DMS153 (cell line): ENCODE measurements around the gene MAGI3.
"Not testable (repeated sequence)": the region's sequence is repeated elsewhere in the genome, so short reads cannot be mapped to it uniquely, and the experiment has no call there.

Source experiments
- DNase-seq: peaks from one replicate; lab custom pipeline; 2025; lab: John Stamatoyannopoulos, UW

The MAGI3 gene

GRCh38 chr1:113442131-113442530 is 51.8 kb downstream of the MAGI3 start:
- DNase-seq, result no peak

GRCh38 chr1:113444857-113445256 is 54.5 kb downstream of the MAGI3 start:
- DNase-seq, result no peak

DNA sequence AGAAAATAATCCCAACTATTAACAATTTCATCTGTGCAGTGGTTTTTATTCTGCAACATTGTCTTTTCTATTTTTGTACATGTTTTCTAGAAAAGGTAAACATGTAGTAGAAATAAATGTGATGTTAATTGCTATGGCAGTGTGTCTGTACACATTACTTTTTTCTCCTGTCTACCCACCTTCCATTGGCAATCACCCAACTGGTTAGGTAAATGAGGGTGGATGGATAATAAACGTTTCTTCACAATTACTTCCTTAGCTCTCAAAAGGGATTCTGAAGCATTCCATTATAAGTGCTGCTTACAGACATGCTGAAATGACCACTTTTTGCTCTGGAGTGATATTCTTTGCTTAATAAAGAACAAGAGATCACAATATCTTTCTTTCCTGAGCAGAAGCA is 61.4 kb downstream of the MAGI3 start:
- no peak for DNase-seq

DNA sequence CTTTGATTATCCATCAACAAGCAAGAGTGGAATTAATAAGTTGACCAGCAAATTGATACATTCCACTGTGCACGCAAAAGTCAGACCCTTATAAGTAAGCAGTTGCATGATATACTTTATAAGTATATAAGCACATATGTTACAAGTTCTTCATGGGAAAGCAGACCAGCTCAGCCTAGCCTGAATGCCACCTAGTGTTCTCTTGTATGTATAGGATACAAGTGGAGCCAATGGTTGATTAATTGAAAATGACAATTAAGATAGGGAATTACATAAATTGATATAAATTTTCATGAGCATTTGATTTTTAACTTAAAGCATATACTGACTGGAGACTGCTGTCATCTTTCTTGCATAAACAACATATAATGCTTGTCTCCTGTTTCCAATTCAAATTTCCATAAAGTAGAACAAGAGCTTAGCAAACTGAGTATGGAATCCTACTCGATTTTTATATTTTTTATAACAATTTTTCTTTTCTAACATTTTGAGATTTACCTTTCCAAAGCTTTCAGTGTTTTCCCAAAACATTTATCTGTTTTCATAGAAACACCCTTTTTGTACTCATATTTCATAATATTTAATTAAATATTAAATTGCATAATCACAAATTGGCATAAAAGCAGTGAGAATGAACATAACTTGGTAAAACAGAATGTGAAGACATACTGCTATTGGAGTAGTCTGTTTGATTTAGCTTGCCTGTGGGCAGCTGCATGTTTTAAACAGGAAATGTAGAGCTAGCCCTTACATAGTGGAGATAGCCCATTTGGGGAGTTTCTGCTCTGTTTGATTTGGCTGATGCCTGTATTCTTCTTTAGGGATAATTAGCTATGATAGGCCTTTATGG is 62.8 kb downstream of the MAGI3 start:
- peak; percentile 77 for DNase-seq

GRCh38 chr1:113453771-113454083 is 63.4 kb downstream of the MAGI3 start:
- no peak for DNase-seq

- DNase-seq, result no peak
Observed at GRCh38 chr1:113455374-113455773, 65.1 kb downstream of the MAGI3 start.

- DNase-seq, result peak; percentile 12
Observed at GRCh38 chr1:113456967-113457366, 66.7 kb downstream of the MAGI3 start.

- no peak for DNase-seq
Observed at GRCh38 chr1:113459279-113459678, 69.0 kb downstream of the MAGI3 start.

GRCh38 chr1:113467991-113468390 is 77.7 kb downstream of the MAGI3 start:
- DNase-seq, result no peak

DNA sequence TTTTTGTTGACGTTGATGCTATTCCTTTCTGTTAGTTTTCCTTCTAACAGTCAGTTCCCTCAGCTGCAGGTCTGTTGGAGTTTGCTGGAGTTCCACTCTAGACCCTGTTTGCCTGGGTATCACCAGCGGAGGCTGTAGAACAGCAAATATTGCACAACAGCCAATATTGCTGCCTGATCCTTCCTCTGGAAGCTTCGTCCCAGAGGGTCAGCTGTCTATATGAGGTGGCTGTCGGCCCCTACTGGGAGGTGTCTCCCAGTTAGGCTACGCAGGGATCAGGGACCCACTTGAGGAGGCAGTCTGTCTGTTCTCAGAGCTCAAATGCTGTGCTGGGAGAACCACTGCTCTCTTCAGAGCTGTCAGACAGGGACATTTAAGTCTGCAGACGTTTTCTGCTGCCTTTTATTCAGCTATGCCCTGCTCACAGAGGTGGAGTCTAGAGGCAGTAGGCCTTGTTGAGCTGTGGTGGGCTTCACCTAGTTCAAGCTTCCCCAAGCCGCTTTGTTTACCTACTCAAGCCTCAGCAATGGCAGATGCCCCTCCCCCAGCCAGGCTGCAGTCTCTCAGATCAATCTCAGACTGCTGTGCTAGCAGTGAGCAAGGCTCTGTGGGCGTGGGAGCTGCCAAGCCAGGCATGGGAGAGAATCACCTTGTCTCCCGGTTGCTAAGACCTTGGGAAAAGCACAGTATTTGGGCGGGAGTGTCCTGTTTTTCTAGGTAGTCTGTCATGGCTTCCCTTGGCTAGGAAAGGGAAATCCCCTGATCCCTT is 88.3 kb downstream of the MAGI3 start:
- DNase-seq, result not testable (repeated sequence)

GRCh38 chr1:113479713-113480676 is 89.7 kb downstream of the MAGI3 start:
- DNase-seq, result no peak

- not testable (repeated sequence) for DNase-seq
Observed at GRCh38 chr1:113485131-113485530, 94.8 kb downstream of the MAGI3 start.

- DNase-seq, result no peak
Observed at GRCh38 chr1:113488576-113489177, 98.4 kb downstream of the MAGI3 start.

- no peak for DNase-seq
Observed at GRCh38 chr1:113490384-113490783, 100.1 kb downstream of the MAGI3 start.

DNA sequence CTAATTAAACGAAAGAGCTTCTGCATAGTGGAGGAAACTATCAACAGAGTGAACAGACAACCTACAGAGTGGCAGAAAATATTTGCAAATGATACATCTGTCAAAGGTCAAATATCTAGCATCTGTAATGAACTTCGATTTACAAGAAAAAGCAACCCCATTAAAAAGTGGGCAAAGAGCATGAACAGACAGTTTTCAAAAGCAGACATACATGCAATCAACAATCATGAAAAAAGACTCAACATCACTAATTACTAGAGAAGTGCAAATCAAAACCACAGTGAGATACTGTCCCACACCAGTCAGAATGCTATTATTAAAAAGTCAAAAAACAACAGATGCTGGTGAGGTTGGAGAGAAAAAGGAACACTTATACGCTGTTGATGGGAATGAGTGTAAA is 103.2 kb downstream of the MAGI3 start:
- no peak for DNase-seq

GRCh38 chr1:113505357-113505756 is 115.0 kb downstream of the MAGI3 start:
- DNase-seq, result no peak

DNA sequence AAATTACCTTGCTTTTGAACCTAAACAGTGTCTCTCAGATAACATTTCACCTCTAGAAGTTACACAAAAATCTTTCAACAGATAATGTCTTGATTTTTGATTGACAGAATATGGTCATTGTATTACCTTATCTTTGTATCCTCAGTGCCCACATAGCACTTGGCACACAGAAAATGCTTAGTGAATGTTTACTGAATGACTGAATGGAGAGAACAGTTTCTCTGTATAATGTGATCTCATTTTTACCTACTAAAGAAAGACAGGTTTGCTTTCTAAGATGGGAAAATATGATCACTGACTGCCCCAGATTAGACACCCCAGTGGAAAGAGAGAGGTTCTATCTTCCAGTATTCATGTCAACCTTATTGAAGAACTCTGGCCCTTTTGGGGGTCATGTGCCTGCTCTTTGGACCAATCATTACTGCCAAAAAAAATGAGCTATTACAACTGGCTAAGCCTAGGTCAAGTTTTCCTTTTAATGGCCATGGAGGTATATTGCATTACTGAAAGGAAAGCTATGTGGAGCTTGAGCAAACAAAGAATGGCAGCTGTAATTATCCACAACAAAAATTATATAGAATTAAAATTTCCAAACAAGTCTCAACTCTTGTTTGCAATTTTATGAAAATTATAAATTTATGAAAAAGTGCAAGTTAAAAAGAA is 117.4 kb downstream of the MAGI3 start:
- DNase-seq, result no peak

- DNase-seq, result no peak
Observed at GRCh38 chr1:113508364-113509164, 118.2 kb downstream of the MAGI3 start.

GRCh38 chr1:113509766-113510165 is 119.5 kb downstream of the MAGI3 start:
- DNase-seq, result not testable (repeated sequence)

DNA sequence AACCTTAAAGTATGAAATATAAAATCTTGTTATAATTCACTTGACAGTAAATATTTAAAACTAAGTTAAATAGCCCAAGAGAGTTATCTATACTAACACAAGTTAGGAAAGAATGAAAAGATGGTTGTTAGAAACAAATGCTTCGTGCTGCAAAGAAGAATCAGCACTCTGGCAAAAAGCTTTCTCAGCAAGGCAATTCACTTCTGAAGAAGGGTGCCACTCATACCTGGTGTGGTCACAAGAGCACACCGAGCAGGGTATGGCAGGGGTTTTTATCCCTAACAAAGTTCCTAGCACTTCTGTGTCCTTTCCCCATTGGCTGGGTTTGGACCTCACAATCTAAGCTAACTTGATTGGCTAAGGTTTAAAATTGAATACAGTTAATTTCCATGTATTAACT is 121.0 kb downstream of the MAGI3 start:
- no peak for DNase-seq
